Measurements from ENCODE around the gene ITGB3. TPM values are rescaled to one million over a fixed set of nuclear protein-coding genes. Genes with fewer than 3 reads are reported as not detected.

Gene ITGB3
- total and polyA plus RNA-seq, 2 of the 8 experiments (the other 6 are each of a cell fraction or from before 2014, with no cell fraction given), result 0.08 to 0.09 TPM

DNA sequence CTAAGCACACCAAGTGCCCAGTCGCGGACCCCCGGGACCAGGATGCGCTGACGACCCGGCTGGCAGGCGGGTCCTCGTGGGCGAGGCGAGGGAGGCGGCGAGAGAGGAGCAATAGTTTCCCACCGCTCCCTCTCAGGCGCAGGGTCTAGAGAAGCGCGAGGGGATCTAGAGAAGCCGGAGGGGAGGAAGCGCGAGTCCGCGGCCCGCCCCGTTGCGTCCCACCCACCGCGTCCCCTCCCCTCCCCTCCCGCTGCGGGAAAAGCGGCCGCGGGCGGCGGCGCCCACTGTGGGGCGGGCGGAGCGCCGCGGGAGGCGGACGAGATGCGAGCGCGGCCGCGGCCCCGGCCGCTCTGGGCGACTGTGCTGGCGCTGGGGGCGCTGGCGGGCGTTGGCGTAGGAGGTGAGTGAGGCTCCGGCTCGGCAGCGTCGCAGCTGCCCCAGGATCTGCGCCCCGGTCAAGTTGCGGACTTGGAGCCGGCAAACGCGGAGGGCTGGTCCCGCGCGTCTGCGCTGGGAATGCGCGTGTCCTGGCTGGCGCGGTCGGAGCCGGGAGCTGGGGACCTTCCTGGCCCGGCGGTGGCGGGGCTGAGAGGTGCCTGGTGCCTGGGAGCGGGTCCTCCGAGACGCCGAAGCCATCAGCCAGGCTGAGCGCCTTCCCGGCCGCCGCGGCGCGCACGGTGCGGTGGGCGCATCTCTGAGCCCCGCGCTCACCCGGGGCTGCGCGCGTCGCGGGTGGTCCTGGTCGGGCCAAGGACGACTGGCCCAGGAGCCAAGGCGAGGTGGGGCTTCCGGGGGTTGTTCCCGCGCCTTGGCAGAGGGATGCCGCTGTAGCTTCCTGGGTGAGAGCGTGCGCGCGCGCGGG is at the start of gene ITGB3 (continued):
- peak; percentile 37; the same call in 1 of the 2 replicates for TF ChIP-seq EGR1 (IDR thresholded peaks at IDR 0.05; ENCODE audit: borderline replicate concordance, low read depth, low read length)
- no peak for TF ChIP-seq TAF7 (optimal IDR thresholded peaks at IDR 0.05; ENCODE audit: borderline replicate concordance, low read depth, low read length)
- no peak for TF ChIP-seq NRF1 (IDR thresholded peaks at IDR 0.05; ENCODE audit: low read depth, low read length)
- no peak for TF ChIP-seq ZNF274 (IDR thresholded peaks at IDR 0.05; ENCODE audit: borderline replicate concordance, extremely low read depth, low read length)
- TF ChIP-seq JUND (IDR thresholded peaks at IDR 0.05; ENCODE audit: low read length), result no peak
- no peak for TF ChIP-seq CBX8 (IDR thresholded peaks at IDR 0.05; ENCODE audit: borderline replicate concordance, low read depth, low read length)
- TF ChIP-seq CBX5 (IDR thresholded peaks at IDR 0.05; ENCODE audit: low read depth, low read length), result no peak
- TF ChIP-seq TCF12 (IDR thresholded peaks at IDR 0.05; ENCODE audit: low read depth, low read length), result no peak
- no peak for TF ChIP-seq EP300 (IDR thresholded peaks at IDR 0.05; ENCODE audit: borderline replicate concordance in 1 of 2, low read depth in 2 of 2, low read length in 2 of 2)
- TF ChIP-seq KDM1A (IDR thresholded peaks at IDR 0.05; ENCODE audit: borderline replicate concordance, low read length), result no peak
- no peak for TF ChIP-seq BRCA1 (IDR thresholded peaks at IDR 0.05; ENCODE audit: low read depth, low read length)
- no peak for TF ChIP-seq SP2 (IDR thresholded peaks at IDR 0.05; ENCODE audit: low read length)
- TF ChIP-seq, protein P1, sequence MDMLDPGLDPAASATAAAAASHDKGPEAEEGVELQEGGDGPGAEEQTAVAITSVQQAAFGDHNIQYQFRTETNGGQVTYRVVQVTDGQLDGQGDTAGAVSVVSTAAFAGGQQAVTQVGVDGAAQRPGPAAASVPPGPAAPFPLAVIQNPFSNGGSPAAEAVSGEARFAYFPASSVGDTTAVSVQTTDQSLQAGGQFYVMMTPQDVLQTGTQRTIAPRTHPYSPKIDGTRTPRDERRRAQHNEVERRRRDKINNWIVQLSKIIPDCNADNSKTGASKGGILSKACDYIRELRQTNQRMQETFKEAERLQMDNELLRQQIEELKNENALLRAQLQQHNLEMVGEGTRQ (IDR thresholded peaks at IDR 0.05; ENCODE audit: low read length), result no peak
- TF ChIP-seq SAP30 (IDR thresholded peaks at IDR 0.05; ENCODE audit: insufficient read depth, insufficient replicate concordance, low read length), result no peak
- TF ChIP-seq POLR2A (IDR thresholded peaks at IDR 0.05; ENCODE audit: control extremely low read depth in 1 of 2, low read depth in 2 of 2, low read length in 2 of 2), result no peak
- TF ChIP-seq TEAD4 (IDR thresholded peaks at IDR 0.05; ENCODE audit: low read depth, low read length), result no peak
- TF ChIP-seq, protein P2, sequence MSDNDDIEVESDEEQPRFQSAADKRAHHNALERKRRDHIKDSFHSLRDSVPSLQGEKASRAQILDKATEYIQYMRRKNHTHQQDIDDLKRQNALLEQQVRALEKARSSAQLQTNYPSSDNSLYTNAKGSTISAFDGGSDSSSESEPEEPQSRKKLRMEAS (IDR thresholded peaks at IDR 0.05), result peak; percentile 75
- TF ChIP-seq RAD21 (IDR thresholded peaks at IDR 0.05 in 1 of 2, conservative IDR thresholded peaks at IDR 0.05 in 1 of 2; ENCODE audit: low read depth in 2 of 2, low read length in 2 of 2), result peak; percentile 14 to 52; a peak in 3 of 4 replicates
- no peak for TF ChIP-seq YY1 (IDR thresholded peaks at IDR 0.05; ENCODE audit: low read depth, low read length)
- TF ChIP-seq, protein P3, sequence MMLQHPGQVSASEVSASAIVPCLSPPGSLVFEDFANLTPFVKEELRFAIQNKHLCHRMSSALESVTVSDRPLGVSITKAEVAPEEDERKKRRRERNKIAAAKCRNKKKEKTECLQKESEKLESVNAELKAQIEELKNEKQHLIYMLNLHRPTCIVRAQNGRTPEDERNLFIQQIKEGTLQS (IDR thresholded peaks at IDR 0.05; ENCODE audit: insufficient read depth, low read depth, low read length), result no peak
- TF ChIP-seq TBP (IDR thresholded peaks at IDR 0.05; ENCODE audit: low read depth, low read length), result no peak; the same call in 1 of the 2 replicates
- no peak for TF ChIP-seq FOSL1 (IDR thresholded peaks at IDR 0.05; ENCODE audit: insufficient read depth, low read depth, low read length)
